ENCODE data around the gene TDRD3.

DNA sequence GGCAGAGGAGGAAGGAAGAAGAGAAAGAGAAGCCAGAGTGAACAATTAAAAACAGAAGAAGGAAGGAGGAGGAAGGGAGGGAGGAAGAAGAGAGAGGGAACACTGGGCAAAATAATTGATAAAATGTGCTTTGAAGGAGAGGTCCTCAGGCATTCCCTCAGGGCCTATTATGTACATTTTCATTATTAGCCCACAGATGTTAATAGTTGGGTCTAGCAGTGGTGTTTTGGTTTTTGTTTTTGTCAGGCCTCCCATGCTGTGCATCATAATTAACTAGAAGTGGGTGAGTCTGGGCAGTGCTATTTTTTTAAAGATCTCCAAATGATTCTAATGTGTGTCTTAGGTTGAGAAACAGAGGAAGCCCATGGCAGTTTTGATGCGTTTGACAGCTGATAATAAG, 178.1 kb downstream of the TDRD3 start:
- TF ChIP-seq, protein P1, sequence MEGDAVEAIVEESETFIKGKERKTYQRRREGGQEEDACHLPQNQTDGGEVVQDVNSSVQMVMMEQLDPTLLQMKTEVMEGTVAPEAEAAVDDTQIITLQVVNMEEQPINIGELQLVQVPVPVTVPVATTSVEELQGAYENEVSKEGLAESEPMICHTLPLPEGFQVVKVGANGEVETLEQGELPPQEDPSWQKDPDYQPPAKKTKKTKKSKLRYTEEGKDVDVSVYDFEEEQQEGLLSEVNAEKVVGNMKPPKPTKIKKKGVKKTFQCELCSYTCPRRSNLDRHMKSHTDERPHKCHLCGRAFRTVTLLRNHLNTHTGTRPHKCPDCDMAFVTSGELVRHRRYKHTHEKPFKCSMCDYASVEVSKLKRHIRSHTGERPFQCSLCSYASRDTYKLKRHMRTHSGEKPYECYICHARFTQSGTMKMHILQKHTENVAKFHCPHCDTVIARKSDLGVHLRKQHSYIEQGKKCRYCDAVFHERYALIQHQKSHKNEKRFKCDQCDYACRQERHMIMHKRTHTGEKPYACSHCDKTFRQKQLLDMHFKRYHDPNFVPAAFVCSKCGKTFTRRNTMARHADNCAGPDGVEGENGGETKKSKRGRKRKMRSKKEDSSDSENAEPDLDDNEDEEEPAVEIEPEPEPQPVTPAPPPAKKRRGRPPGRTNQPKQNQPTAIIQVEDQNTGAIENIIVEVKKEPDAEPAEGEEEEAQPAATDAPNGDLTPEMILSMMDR (IDR thresholded peaks at IDR 0.05): no peak
- TF ChIP-seq EZH2phosphoT487 (IDR thresholded peaks at IDR 0.05; ENCODE audit: borderline replicate concordance, low read depth): no peak
- TF ChIP-seq YY1 (IDR thresholded peaks at IDR 0.05; ENCODE audit: low read depth): no peak
- no peak for TF ChIP-seq FOXM1 (IDR thresholded peaks at IDR 0.05; ENCODE audit: low read depth)
